Measurements from ENCODE around the gene PNCK. TPM values are rescaled to one million over a fixed set of nuclear protein-coding genes. Genes with fewer than 3 reads are reported as not detected.

PNCK gene
- total RNA-seq, 1 donor from 2014 or later = 1.6 TPM

GRCh38 chrX:153665726-153666306 lies 7.8 kb downstream of the PNCK start:
- DNase-seq (ENCODE audit: low read depth) = no peak
- peaks cover 12% of the 10 kb centered on the region for H3K27me3 ChIP-seq (ENCODE audit: control insufficient read depth, insufficient read depth, low read length)
- no peaks in the 10 kb centered on the region for H3K36me3 ChIP-seq (ENCODE audit: control insufficient read depth, insufficient read depth, low read length)
- no peak overlapping the region for H3K4me3 ChIP-seq (ENCODE audit: low read depth, low read length)
- TF ChIP-seq CTCF (IDR thresholded peaks at IDR 0.05; ENCODE audit: insufficient read depth, low read length, poor library complexity, severe bottlenecking) = no peak

GRCh38 chrX:153662266-153662665 lies 11.3 kb downstream of the PNCK start:
- Histone ChIP-seq H3K4me3 (ENCODE audit: low read depth, low read length) (no peak overlapping the region), H3K36me3 (ENCODE audit: control insufficient read depth, insufficient read depth, low read length) (no peaks in the 10 kb centered on the region), H3K27me3 (ENCODE audit: control insufficient read depth, insufficient read depth, low read length) (peaks cover 10% of the 10 kb centered on the region)
- peak; percentile 34 for TF ChIP-seq CTCF (IDR thresholded peaks at IDR 0.05; ENCODE audit: insufficient read depth, low read length, poor library complexity, severe bottlenecking)
- no peak for DNase-seq (ENCODE audit: low read depth)

DNA sequence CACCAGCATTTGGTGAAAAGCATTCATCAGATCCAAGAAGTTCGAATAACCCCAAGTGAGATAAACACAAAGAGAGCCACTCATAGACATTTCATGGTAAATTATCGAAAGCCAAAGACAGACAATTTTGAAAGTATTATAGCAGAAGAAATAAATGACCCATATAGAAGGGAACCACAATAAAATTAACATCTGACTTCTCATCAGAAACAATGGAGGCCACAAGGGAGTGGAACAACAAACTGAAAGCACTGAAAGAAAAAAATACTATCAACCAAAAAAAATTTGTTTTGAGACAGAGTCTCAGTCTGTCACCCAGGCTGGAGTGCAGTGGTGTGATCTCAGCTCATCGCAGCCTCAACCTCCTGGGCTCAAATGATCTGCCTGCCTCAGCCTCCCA lies 14.3 kb downstream of the PNCK start:
- Histone ChIP-seq H3K4me3 (ENCODE audit: low read depth, low read length) (no peak overlapping the region), H3K27me3 (ENCODE audit: control insufficient read depth, insufficient read depth, low read length) (peaks cover 6% of the 10 kb centered on the region), H3K36me3 (ENCODE audit: control insufficient read depth, insufficient read depth, low read length) (no peaks in the 10 kb centered on the region)
- no peak for TF ChIP-seq CTCF (IDR thresholded peaks at IDR 0.05; ENCODE audit: insufficient read depth, low read length, poor library complexity, severe bottlenecking)
- DNase-seq (ENCODE audit: low read depth) = no peak

- no peak for DNase-seq (ENCODE audit: low read depth)
- Histone ChIP-seq H3K36me3 (ENCODE audit: control insufficient read depth, insufficient read depth, low read length) (no peaks in the 10 kb centered on the region), H3K27me3 (ENCODE audit: control insufficient read depth, insufficient read depth, low read length) (peaks cover 4% of the 10 kb centered on the region), H3K4me3 (ENCODE audit: low read depth, low read length) (no peak overlapping the region)
- no peak for TF ChIP-seq CTCF (IDR thresholded peaks at IDR 0.05; ENCODE audit: insufficient read depth, low read length, poor library complexity, severe bottlenecking)
These were observed 16.5 kb downstream of the PNCK start for GRCh38 chrX:153657161-153657560.

GRCh38 chrX:153653556-153653955 lies 20.1 kb downstream of the PNCK start:
- no peak for TF ChIP-seq CTCF (IDR thresholded peaks at IDR 0.05; ENCODE audit: insufficient read depth, low read length, poor library complexity, severe bottlenecking)
- no peak for DNase-seq (ENCODE audit: low read depth)
- Histone ChIP-seq H3K27me3 (ENCODE audit: control insufficient read depth, insufficient read depth, low read length) (peaks cover 3% of the 10 kb centered on the region), H3K4me3 (ENCODE audit: low read depth, low read length) (no peak overlapping the region), H3K36me3 (ENCODE audit: control insufficient read depth, insufficient read depth, low read length) (no peaks in the 10 kb centered on the region)

DNA sequence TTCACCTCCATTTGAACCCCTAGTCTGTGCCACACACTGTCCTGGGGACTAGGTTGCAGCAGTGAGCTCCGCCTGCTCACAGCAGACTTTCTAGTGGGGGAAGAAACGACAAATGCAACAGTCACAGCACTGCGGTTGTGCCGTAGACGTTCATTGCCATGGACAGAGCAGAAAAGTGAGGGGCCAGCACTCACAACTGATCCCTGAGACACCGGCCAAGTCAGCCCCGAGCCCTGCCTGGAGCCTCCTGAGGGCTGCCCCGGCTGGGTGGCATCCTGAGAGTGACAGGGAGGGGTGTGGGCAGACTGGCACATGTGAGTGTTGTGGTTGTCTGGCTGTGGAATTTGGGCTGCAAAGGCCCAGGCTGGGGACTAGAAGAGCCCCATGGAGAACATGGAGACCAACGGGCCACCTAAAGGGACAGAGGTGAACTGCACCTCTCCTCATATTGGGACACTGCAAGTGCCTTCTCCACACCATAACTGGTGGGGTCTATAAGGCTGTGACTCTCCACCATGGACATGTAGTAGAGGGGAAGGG lies 22.0 kb downstream of the PNCK start:
- H3K36me3 ChIP-seq (ENCODE audit: control insufficient read depth, insufficient read depth, low read length) = no peaks in the 10 kb centered on the region
- peaks cover 19% of the 10 kb centered on the region for H3K27me3 ChIP-seq (ENCODE audit: control insufficient read depth, insufficient read depth, low read length)
- DNase-seq (ENCODE audit: low read depth) = no peak
- peak; percentile 5 for TF ChIP-seq CTCF (IDR thresholded peaks at IDR 0.05; ENCODE audit: insufficient read depth, low read length, poor library complexity, severe bottlenecking)
- no peak overlapping the region for H3K4me3 ChIP-seq (ENCODE audit: low read depth, low read length)

Data from kidney epithelial cell (primary cell).